Thyroid gland (tissue), 4 donors: Measurements from ENCODE around the gene C9orf72.

ENCODE experiments used
- CTCF ChIP-seq, 6 experiments: fragments of 200-600 bp in 3 of 6; fragments of 450-650 bp in 3 of 6; sonication (generic) in 3 of 6; IDR thresholded peaks; one replicate each; pipeline ENCODE4 v1.5.1; 2016 to 2019; ENCODE audit warnings: antibody characterized with exemption in 6 of 6, mild to moderate bottlenecking in 2 of 6, inconsistent platforms in 1 of 6, moderate library complexity in 1 of 6
- POLR2A ChIP-seq, 2 donors: fragments of 450-650 bp; IDR thresholded peaks; one replicate each; pipeline ENCODE4 v1.6.1; 2017; ENCODE audit warnings: antibody characterized with exemption in 2 of 2, mild to moderate bottlenecking in 2 of 2, moderate library complexity in 1 of 2

- TF ChIP-seq POLR2A (IDR thresholded peaks at IDR 0.05), result no peak
- TF ChIP-seq CTCF (IDR thresholded peaks at IDR 0.05), result no peak
These were observed 16.2 kb upstream of the C9orf72 start for GRCh38 chr9:27589462-27589861.
